ENCODE results near the gene USP54.

DNA sequence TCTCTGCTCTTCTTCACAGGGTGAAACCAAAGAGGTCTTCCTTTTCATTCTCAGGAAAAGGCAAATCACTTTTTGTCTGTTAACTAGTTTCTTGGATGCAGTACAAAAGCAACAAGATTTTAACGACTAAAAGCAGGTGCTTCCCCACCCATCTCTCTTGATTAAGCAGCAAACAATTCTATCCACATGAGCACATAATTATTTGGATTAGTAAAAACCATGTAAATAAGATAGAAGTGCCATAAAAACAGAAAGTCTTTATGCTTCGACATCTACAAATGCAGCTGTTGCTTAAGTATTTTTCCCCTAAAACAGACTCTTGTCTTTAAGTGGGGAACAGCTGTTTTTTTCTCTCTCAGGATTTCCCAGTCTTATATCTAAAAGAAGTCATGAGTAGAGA, 37.4 kb downstream of the USP54 start:
- TF ChIP-seq, protein P1, sequence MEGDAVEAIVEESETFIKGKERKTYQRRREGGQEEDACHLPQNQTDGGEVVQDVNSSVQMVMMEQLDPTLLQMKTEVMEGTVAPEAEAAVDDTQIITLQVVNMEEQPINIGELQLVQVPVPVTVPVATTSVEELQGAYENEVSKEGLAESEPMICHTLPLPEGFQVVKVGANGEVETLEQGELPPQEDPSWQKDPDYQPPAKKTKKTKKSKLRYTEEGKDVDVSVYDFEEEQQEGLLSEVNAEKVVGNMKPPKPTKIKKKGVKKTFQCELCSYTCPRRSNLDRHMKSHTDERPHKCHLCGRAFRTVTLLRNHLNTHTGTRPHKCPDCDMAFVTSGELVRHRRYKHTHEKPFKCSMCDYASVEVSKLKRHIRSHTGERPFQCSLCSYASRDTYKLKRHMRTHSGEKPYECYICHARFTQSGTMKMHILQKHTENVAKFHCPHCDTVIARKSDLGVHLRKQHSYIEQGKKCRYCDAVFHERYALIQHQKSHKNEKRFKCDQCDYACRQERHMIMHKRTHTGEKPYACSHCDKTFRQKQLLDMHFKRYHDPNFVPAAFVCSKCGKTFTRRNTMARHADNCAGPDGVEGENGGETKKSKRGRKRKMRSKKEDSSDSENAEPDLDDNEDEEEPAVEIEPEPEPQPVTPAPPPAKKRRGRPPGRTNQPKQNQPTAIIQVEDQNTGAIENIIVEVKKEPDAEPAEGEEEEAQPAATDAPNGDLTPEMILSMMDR (IDR thresholded peaks at IDR 0.05; ENCODE audit: extremely low read depth in 1 of 2, insufficient read depth in 1 of 2, low read depth in 1 of 2, low read length in 2 of 2) = no peak
- TF ChIP-seq, protein P2, sequence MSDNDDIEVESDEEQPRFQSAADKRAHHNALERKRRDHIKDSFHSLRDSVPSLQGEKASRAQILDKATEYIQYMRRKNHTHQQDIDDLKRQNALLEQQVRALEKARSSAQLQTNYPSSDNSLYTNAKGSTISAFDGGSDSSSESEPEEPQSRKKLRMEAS (IDR thresholded peaks at IDR 0.05; ENCODE audit: insufficient read depth, insufficient read length) = no peak
- TF ChIP-seq JUN (IDR thresholded peaks at IDR 0.05; ENCODE audit: borderline replicate concordance, insufficient read depth, insufficient read length, low read depth) = no peak
- no peak for TF ChIP-seq POLR2A (IDR thresholded peaks at IDR 0.05; ENCODE audit: low read depth, low read length)
- TF ChIP-seq POLR2AphosphoS5 (IDR thresholded peaks at IDR 0.05; ENCODE audit: insufficient read depth, low read depth, low read length) = no peak
- TF ChIP-seq EZH2 (IDR thresholded peaks at IDR 0.05; ENCODE audit: borderline replicate concordance, low read depth, low read length, severe bottlenecking) = no peak
- TF ChIP-seq FOS (IDR thresholded peaks at IDR 0.05; ENCODE audit: borderline replicate concordance, insufficient read depth, low read length) = no peak

Data from endothelial cell of umbilical vein (primary cell).